ENCODE results near the gene SLC34A3.

Gene SLC34A3

DNA sequence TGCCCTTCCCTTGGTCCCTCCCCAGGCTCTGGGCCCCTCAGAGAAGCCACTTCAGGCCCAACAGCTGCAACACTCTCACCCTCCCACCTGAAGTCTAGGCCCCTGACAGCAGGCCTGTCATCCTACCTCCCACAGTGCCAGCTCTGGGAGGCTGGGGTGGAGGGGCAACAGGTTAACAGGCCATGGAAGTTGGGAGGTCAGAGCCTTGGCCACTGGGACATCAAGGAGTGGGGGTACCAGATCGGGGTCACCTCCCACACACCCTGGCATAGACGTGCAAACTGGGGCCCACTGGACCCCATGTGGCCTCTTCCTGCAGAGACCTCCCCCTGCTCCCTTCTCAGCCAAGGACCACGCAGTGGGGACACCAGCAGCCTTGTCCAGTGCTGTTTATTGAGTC lies 39.5 kb upstream of the SLC34A3 start:
- no peak for DNase-seq (ENCODE audit: extremely low read depth, low read depth)
- H3K4me3 ChIP-seq (replicated peaks; ENCODE audit: low read depth, low read length): no peak overlapping the region
- TF ChIP-seq, protein P1, sequence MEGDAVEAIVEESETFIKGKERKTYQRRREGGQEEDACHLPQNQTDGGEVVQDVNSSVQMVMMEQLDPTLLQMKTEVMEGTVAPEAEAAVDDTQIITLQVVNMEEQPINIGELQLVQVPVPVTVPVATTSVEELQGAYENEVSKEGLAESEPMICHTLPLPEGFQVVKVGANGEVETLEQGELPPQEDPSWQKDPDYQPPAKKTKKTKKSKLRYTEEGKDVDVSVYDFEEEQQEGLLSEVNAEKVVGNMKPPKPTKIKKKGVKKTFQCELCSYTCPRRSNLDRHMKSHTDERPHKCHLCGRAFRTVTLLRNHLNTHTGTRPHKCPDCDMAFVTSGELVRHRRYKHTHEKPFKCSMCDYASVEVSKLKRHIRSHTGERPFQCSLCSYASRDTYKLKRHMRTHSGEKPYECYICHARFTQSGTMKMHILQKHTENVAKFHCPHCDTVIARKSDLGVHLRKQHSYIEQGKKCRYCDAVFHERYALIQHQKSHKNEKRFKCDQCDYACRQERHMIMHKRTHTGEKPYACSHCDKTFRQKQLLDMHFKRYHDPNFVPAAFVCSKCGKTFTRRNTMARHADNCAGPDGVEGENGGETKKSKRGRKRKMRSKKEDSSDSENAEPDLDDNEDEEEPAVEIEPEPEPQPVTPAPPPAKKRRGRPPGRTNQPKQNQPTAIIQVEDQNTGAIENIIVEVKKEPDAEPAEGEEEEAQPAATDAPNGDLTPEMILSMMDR (IDR thresholded peaks at IDR 0.05; ENCODE audit: low read depth, low read length, missing control alignments): no peak

DNA sequence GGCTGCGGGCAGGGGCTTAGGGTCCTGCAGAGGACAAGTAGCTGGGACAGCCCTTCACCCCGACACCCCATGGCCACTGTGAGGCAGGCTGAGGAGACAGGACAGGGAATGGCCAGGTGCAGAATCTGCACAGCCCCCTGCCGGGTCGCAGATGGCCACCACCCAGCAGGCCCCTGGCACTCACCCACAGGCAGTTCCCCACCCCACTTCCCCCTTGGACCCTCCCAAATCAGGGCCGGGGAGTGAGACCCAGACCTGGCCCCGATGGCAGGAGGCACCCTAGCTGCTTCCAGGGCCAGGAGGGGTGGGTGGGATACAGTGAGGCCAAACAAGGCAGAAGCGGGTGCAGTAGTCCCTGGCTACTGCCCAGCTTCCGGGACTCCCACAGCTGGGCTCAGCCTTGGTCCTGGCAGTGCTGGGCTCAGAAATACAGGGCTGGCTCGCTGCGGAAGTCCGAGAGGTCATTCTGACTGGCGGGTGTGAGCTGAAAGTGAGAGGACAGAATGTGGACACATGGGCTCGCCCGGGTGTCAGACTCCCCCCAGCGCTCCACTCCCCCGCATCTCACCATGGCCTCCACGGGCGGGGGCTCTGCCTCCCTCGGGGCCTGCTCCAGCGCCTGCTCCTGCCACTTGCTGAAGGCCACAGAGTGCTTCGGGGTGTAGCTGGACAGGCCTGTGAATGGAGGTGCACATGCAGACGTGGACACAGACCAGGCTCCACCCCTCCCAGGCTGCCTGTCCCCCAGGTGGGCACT lies 38.8 kb upstream of the SLC34A3 start:
- DNase-seq (ENCODE audit: extremely low read depth, low read depth): no peak
- TF ChIP-seq, protein P1 (IDR thresholded peaks at IDR 0.05; ENCODE audit: low read depth, low read length, missing control alignments): no peak

DNA sequence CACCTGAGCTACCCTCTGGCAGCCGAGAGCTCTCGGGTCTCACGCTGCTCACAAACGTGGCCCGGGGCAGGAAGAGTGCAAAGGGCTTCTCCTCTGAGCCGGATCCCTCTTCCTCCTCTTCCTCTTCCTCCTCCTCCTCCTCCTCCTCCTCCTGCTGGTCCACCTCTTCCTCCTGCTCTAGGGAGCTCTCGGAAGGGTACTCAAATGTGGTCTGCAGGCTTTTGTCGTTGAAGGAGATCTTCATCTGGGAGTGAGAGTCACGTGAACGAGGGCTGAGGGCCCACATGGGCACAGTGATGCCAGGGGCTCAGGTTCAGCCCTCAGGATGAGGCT lies 38.3 kb upstream of the SLC34A3 start:
- TF ChIP-seq, protein P1 (IDR thresholded peaks at IDR 0.05; ENCODE audit: low read depth, low read length, missing control alignments): no peak
- DNase-seq (ENCODE audit: extremely low read depth, low read depth): no peak
- H3K4me3 ChIP-seq (replicated peaks; ENCODE audit: low read depth, low read length): no peak overlapping the region

More for the DNA sequence above, 38.8 kb upstream of the SLC34A3 start:
- no peak overlapping the region for H3K4me3 ChIP-seq (replicated peaks; ENCODE audit: low read depth, low read length)

DNA sequence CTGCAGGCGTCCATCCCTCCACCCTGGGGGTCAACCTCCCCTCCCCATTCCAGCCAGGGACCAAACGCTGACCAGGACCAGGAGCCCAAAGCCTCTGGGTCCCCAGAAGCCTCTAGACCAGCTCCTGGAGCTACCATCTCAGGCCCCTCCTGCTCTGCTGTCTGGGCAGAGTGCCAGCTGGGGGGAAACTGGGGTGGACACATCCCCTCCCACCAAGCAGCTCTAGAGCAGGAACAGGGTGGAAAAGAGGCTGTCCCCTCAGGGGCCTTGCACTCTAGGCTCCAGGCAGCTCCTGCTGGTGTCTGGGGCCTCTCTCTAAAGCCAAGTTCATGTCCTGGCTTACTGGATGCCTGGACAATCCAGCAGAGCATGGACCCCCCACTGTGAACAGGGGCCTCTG lies 37.8 kb upstream of the SLC34A3 start:
- no peak overlapping the region for H3K4me3 ChIP-seq (replicated peaks; ENCODE audit: low read depth, low read length)
- no peak for DNase-seq (ENCODE audit: extremely low read depth, low read depth)
- TF ChIP-seq, protein P1 (IDR thresholded peaks at IDR 0.05; ENCODE audit: low read depth, low read length, missing control alignments): no peak

DNA sequence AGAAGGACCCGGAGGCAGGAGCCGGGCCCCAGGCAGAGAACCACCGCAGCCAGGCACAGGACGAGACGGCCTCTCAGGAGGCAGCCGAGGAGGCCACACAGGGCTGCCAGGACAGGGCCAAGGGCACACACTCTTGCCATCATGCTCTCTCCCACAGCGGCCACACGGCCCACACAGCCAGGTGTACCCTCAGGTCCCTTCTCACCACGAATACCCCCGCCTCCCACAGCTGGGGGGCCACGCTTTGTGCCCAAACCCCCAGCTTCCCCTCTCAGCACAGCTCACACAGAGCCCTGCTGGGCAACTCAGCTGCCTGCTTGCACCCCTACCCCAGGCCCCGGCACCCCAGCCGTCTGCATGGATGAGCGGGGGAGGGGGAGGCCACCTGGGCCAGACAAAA lies 36.9 kb upstream of the SLC34A3 start:
- no peak overlapping the region for H3K4me3 ChIP-seq (replicated peaks; ENCODE audit: low read depth, low read length)
- TF ChIP-seq, protein P1 (IDR thresholded peaks at IDR 0.05; ENCODE audit: low read depth, low read length, missing control alignments): no peak
- no peak for DNase-seq (ENCODE audit: extremely low read depth, low read depth)

DNA sequence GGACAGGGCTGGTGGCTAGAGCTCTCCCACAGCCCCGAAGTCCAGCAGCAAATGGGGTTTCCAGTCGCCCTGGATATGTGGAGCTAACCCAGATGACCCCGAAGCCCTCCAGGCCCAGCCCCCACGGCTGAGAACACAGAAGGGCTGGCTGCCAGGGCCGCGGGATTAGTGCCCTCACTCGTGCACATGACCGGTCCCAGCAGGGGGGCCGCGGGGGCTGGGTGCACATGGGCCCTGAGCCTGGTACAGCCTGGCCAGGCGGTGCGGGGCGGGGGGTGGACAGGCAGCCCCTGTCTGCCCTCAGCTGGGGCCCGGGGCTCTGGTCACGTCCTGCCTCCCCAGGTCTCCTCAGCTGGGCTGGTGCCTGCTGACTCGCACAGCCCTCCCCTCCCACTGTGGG lies 36.3 kb upstream of the SLC34A3 start:
- TF ChIP-seq, protein P1 (IDR thresholded peaks at IDR 0.05; ENCODE audit: low read depth, low read length, missing control alignments): no peak
- no peak overlapping the region for H3K4me3 ChIP-seq (replicated peaks; ENCODE audit: low read depth, low read length)
- DNase-seq (ENCODE audit: extremely low read depth, low read depth): no peak

DNA sequence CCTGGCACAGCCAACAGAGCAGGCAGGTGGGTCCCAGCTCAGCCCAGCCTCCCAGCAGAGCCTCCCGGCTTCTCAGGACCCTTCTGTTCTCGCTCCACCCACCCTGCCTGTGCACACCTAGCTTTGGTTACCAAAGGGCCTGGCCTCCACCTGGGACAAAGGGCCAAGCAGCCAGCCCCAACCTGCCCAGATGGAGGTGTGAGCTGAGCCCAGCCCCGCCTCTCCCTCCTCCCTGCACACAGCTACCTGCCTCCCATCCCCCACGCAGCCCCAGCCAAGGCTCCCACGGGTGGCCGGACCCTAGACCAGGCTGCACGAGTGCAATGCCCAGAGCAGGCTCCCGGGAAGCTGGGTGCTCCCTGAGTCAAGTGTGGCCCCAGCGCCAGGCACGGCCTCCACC lies 35.8 kb upstream of the SLC34A3 start:
- DNase-seq (ENCODE audit: extremely low read depth, low read depth): no peak
- TF ChIP-seq, protein P1 (IDR thresholded peaks at IDR 0.05; ENCODE audit: low read depth, low read length, missing control alignments): no peak
- H3K4me3 ChIP-seq (replicated peaks; ENCODE audit: low read depth, low read length): no peak overlapping the region
